Measurements from ENCODE around the gene RFX7.

RFX7 gene

GRCh38 chr15:56199038-56199437 is 44.6 kb downstream of the RFX7 start:
- TF ChIP-seq, protein P1, sequence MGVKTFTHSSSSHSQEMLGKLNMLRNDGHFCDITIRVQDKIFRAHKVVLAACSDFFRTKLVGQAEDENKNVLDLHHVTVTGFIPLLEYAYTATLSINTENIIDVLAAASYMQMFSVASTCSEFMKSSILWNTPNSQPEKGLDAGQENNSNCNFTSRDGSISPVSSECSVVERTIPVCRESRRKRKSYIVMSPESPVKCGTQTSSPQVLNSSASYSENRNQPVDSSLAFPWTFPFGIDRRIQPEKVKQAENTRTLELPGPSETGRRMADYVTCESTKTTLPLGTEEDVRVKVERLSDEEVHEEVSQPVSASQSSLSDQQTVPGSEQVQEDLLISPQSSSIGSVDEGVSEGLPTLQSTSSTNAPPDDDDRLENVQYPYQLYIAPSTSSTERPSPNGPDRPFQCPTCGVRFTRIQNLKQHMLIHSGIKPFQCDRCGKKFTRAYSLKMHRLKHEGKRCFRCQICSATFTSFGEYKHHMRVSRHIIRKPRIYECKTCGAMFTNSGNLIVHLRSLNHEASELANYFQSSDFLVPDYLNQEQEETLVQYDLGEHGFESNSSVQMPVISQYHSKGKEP (tag by site-specific recombination; IDR thresholded peaks at IDR 0.05): no peak
- TF ChIP-seq ZNF521 (tag by site-specific recombination; IDR thresholded peaks at IDR 0.05): no peak
- TF ChIP-seq, protein P2, sequence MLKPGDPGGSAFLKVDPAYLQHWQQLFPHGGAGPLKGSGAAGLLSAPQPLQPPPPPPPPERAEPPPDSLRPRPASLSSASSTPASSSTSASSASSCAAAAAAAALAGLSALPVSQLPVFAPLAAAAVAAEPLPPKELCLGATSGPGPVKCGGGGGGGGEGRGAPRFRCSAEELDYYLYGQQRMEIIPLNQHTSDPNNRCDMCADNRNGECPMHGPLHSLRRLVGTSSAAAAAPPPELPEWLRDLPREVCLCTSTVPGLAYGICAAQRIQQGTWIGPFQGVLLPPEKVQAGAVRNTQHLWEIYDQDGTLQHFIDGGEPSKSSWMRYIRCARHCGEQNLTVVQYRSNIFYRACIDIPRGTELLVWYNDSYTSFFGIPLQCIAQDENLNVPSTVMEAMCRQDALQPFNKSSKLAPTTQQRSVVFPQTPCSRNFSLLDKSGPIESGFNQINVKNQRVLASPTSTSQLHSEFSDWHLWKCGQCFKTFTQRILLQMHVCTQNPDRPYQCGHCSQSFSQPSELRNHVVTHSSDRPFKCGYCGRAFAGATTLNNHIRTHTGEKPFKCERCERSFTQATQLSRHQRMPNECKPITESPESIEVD (tag by site-specific recombination; IDR thresholded peaks at IDR 0.05): peak; percentile 55; the same call in 1 of the 2 replicates
- TF ChIP-seq ZNF121 (tag by site-specific recombination; IDR thresholded peaks at IDR 0.05): no peak
- TF ChIP-seq KLF1 (tag by site-specific recombination; IDR thresholded peaks at IDR 0.05): no peak
- no peak for TF ChIP-seq ZBTB48 (tag by site-specific recombination; IDR thresholded peaks at IDR 0.05)
- TF ChIP-seq, protein P3, sequence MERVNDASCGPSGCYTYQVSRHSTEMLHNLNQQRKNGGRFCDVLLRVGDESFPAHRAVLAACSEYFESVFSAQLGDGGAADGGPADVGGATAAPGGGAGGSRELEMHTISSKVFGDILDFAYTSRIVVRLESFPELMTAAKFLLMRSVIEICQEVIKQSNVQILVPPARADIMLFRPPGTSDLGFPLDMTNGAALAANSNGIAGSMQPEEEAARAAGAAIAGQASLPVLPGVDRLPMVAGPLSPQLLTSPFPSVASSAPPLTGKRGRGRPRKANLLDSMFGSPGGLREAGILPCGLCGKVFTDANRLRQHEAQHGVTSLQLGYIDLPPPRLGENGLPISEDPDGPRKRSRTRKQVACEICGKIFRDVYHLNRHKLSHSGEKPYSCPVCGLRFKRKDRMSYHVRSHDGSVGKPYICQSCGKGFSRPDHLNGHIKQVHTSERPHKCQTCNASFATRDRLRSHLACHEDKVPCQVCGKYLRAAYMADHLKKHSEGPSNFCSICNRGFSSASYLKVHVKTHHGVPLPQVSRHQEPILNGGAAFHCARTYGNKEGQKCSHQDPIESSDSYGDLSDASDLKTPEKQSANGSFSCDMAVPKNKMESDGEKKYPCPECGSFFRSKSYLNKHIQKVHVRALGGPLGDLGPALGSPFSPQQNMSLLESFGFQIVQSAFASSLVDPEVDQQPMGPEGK (tag by site-specific recombination; IDR thresholded peaks at IDR 0.05): no peak
- no peak for TF ChIP-seq GLIS1 (tag by site-specific recombination; IDR thresholded peaks at IDR 0.05)
- no peak for TF ChIP-seq ZNF239 (tag by site-specific recombination; IDR thresholded peaks at IDR 0.05)
- no peak for TF ChIP-seq ZXDB (tag by site-specific recombination; IDR thresholded peaks at IDR 0.05)
- TF ChIP-seq BCL6B (tag by site-specific recombination; IDR thresholded peaks at IDR 0.05): 0 out of 2 replicates have a peak, but pooled peaks have one; percentile 32

DNA sequence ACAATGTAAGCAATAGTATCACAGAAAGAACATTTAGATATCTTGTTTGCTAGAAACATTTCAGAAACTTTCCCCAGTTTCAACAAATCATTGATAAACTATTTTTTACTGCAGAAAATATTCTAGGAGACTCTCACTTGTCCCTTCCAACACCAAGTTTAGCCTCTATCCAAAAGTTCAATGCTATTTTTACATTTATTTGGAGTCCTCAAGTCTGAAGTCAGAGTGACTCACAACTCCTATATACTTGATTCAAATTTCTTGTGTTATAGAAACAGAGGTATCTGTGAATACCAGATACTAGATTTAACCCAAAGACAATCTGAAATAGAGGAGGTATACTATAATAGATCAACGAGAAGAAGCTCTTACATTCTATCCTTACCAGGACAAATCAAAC is 49.6 kb downstream of the RFX7 start:
- POLR2A ChIA-PET: no interaction called here
- no peaks in the 10 kb centered on the region; a peak in 1 of 3 replicates for H3K36me3 ChIP-seq (ENCODE audit: control insufficient read depth in 2 of 2, insufficient read depth in 1 of 2, low read length in 2 of 2)
- TF ChIP-seq ZNF768 (tag by site-specific recombination; IDR thresholded peaks at IDR 0.05) (no peak), ATF2 (tag by site-specific recombination; IDR thresholded peaks at IDR 0.05; ENCODE audit: low read depth) (no peak), ZNF169 (tag by site-specific recombination; IDR thresholded peaks at IDR 0.05) (no peak), ZNF239 (tag by site-specific recombination; IDR thresholded peaks at IDR 0.05) (no peak), ZSCAN30 (tag by site-specific recombination; IDR thresholded peaks at IDR 0.05) (no peak), ZNF155 (tag by site-specific recombination; IDR thresholded peaks at IDR 0.05) (no peak), GLIS2 (tag by site-specific recombination; IDR thresholded peaks at IDR 0.05) (no peak)
- CTCF ChIA-PET: interaction anchor here (0.6 kb wide), 1 partner anchor 22 kb away, joined by 3 read pairs; no protein-coding TSS in a partner anchor
- H3K9me3 ChIP-seq (ENCODE audit: control insufficient read depth, insufficient read depth, low read depth, low read length): no peaks in the 10 kb centered on the region
- no peaks in the 10 kb centered on the region for H3K4me1 ChIP-seq (ENCODE audit: control insufficient read depth, insufficient read depth, low read length)
- no peak overlapping the region for H3K4me3 ChIP-seq (ENCODE audit: low read depth, low read length)
- no peak overlapping the region for H3K27ac ChIP-seq (ENCODE audit: extremely low read depth, low read depth, low read length)

More at GRCh38 chr15:56199038-56199437, 44.6 kb downstream of the RFX7 start:
- CTCF ChIA-PET: interaction anchor here (1.5 kb wide), 1 partner anchor 46 kb away, joined by 5 read pairs; no protein-coding TSS in a partner anchor
- POLR2A ChIA-PET: no interaction called here
- Histone ChIP-seq H3K27ac (ENCODE audit: extremely low read depth, low read depth, low read length) (no peak overlapping the region), H3K4me3 (ENCODE audit: low read depth, low read length) (no peak overlapping the region), H3K36me3 (ENCODE audit: control insufficient read depth in 2 of 2, insufficient read depth in 1 of 2, low read length in 2 of 2) (no peaks in the 10 kb centered on the region), H3K9me3 (ENCODE audit: control insufficient read depth, insufficient read depth, low read depth, low read length) (no peaks in the 10 kb centered on the region), H3K4me1 (ENCODE audit: control insufficient read depth, insufficient read depth, low read length) (no peaks in the 10 kb centered on the region)

Data from HEK293 (cell line).